ENCODE results near the gene SYT1.

- TF ChIP-seq, protein P1, sequence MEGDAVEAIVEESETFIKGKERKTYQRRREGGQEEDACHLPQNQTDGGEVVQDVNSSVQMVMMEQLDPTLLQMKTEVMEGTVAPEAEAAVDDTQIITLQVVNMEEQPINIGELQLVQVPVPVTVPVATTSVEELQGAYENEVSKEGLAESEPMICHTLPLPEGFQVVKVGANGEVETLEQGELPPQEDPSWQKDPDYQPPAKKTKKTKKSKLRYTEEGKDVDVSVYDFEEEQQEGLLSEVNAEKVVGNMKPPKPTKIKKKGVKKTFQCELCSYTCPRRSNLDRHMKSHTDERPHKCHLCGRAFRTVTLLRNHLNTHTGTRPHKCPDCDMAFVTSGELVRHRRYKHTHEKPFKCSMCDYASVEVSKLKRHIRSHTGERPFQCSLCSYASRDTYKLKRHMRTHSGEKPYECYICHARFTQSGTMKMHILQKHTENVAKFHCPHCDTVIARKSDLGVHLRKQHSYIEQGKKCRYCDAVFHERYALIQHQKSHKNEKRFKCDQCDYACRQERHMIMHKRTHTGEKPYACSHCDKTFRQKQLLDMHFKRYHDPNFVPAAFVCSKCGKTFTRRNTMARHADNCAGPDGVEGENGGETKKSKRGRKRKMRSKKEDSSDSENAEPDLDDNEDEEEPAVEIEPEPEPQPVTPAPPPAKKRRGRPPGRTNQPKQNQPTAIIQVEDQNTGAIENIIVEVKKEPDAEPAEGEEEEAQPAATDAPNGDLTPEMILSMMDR (conservative IDR thresholded peaks at IDR 0.05; ENCODE audit: low read length), result no peak
- TF ChIP-seq EZH2phosphoT487 (IDR thresholded peaks at IDR 0.05; ENCODE audit: borderline replicate concordance, low read depth, low read length), result no peak
Observed at GRCh38 chr12:79083181-79083580, 218.6 kb downstream of the SYT1 start.

All from OCI-LY7 (cell line).